Skeletal muscle tissue (tissue), 4 donors: ENCODE results near the gene DDRGK1. TPM values are rescaled to one million over a fixed set of nuclear protein-coding genes. Genes with fewer than 3 reads are reported as not detected.

Experiments used
- H3K27ac ChIP-seq: one replicate; pipeline ENCODE4 v1.7.0; 2013; ENCODE audit warnings: mild to moderate bottlenecking, low read depth, low read length, inconsistent platforms
- H3K27me3 ChIP-seq, 3 donors: one replicate each; pipeline ENCODE4 v1.7.0; 2013; ENCODE audit warnings: low read length in 3 of 3; ENCODE audit not compliant: control insufficient read depth in 3 of 3, insufficient read depth in 3 of 3
- H3K36me3 ChIP-seq, 3 donors: one replicate each; pipeline ENCODE4 v1.7.0; 2013; ENCODE audit warnings: low read length in 3 of 3; ENCODE audit not compliant: control insufficient read depth in 3 of 3, insufficient read depth in 3 of 3
- H3K4me1 ChIP-seq, 3 donors: one replicate each; pipeline ENCODE4 v1.7.0; 2013; ENCODE audit warnings: low read length in 3 of 3, mild to moderate bottlenecking in 3 of 3; ENCODE audit not compliant: control insufficient read depth in 3 of 3, insufficient read depth in 3 of 3
- H3K4me3 ChIP-seq, 3 donors: one replicate each; pipeline ENCODE4 v1.7.0; 2013; ENCODE audit warnings: low read length in 3 of 3
- H3K9ac ChIP-seq, 3 donors: one replicate each; pipeline ENCODE4 v1.7.0; 2013; ENCODE audit warnings: low read length in 3 of 3, mild to moderate bottlenecking in 3 of 3, moderate library complexity in 2 of 3, low read depth in 1 of 3
- H3K9me3 ChIP-seq, 3 donors: one replicate each; pipeline ENCODE4 v1.7.0; 2013; ENCODE audit warnings: low read length in 3 of 3; ENCODE audit not compliant: control insufficient read depth in 3 of 3
- total RNA-seq: library from RNA; depleted of rRNA; stranded (reverse); fragments of >200 nt; gene quantifications from one replicate; pipeline ENCODE4 v1.2.3, GENCODE V29; 2014
- donor health status: Osteomylitis.

DDRGK1 gene
- total RNA-seq, result 20.4 TPM

- Histone ChIP-seq H3K27ac (peak within 1 kb of the TSS; percentile 64), H3K4me1 (peaks cover 15 to 17% (median 16%) of the 10 kb centered on the region in 3 donors), H3K27me3 (no peaks in the 10 kb centered on the region), H3K36me3 (peaks cover 15 to 21% (median 17%) of the 10 kb centered on the region in 3 donors), H3K9ac (peak within 1 kb of the TSS; percentile 89 to 91 (median 90)), H3K4me3 (peak within 1 kb of the TSS; percentile 90 to 97 (median 94)), H3K9me3 (no peaks in the 10 kb centered on the region)
Observed at GRCh38 chr20:3204124-3204794, at the start of gene DDRGK1. Gene DDRGK1, minus strand, starts transcription at chr20:3204682. Its CDS starts 55 bp downstream, at chr20:3204627.

DNA sequence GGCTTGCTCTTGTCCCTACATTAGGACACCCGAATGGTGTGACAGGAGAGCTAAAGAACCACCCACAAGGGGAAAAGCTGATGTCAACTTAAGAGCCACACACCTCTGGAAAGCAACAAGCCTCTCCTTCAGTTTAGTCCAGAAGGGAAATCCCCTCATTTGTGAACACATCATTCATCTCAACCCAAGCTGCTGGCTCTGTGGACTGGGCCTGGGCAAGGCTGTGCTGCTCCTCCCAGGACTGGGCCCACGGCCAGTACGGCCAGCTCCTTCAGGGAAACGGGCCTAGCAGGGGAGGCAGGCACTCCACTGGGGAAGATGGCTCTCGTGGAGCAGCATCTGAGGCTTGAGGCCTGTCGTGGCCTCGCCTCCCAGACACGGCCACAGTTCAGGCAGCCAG lies 47.3 kb upstream of the DDRGK1 start:
- no peak overlapping the region for H3K27ac ChIP-seq
- peaks cover 43 to 55% (median 44%) of the 10 kb centered on the region in 3 donors for H3K36me3 ChIP-seq

GRCh38 chr20:3250091-3250504 lies 45.6 kb upstream of the DDRGK1 start:
- peaks cover 0 to 3% (median 0%) of the 10 kb centered on the region in 3 donors for H3K27me3 ChIP-seq
- peaks cover 10 to 18% (median 17%) of the 10 kb centered on the region in 3 donors for H3K4me1 ChIP-seq
- no peak overlapping the region for H3K9ac ChIP-seq
- H3K27ac ChIP-seq, result no peak overlapping the region
- peaks cover 26 to 38% (median 32%) of the 10 kb centered on the region in 3 donors for H3K36me3 ChIP-seq
- H3K4me3 ChIP-seq, result no peak overlapping the region
- no peaks in the 10 kb centered on the region for H3K9me3 ChIP-seq

More for the DNA sequence above, 47.3 kb upstream of the DDRGK1 start:
- Histone ChIP-seq H3K4me1 (peaks cover 10 to 18% (median 17%) of the 10 kb centered on the region in 3 donors), H3K9me3 (no peaks in the 10 kb centered on the region), H3K4me3 (no peak overlapping the region), H3K9ac (no peak overlapping the region), H3K27me3 (peaks cover 0 to 3% (median 0%) of the 10 kb centered on the region in 3 donors)

DNA sequence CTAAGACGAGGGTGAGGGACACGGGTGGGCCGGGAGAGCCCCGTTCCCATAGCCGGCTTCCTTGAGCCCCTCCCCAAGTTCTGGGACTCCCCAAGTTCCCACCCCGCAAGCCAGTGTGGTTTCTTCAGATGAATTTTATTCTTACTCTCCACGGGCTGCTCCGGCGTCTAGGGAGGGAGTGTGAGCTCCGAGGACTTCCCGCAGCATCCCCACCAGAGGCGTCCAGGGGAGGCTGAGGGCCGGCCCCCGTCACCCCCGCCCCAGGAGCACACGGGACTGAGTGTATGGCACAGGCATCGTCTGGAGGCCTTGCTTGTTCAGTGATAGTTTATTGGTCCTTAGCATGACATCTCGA lies 44.5 kb upstream of the DDRGK1 start:
- no peaks in the 10 kb centered on the region for H3K9me3 ChIP-seq
- peaks cover 16 to 29% (median 21%) of the 10 kb centered on the region in 3 donors for H3K36me3 ChIP-seq
- H3K9ac ChIP-seq, result peak overlapping the region in 2 of 3 donors; percentile 45 to 57
- H3K4me3 ChIP-seq, result peak overlapping the region; percentile 29 to 46 (median 30)
- peaks cover 10 to 18% (median 17%) of the 10 kb centered on the region in 3 donors for H3K4me1 ChIP-seq
- peaks cover 0 to 4% (median 3%) of the 10 kb centered on the region in 3 donors for H3K27me3 ChIP-seq
- no peak overlapping the region for H3K27ac ChIP-seq

DNA sequence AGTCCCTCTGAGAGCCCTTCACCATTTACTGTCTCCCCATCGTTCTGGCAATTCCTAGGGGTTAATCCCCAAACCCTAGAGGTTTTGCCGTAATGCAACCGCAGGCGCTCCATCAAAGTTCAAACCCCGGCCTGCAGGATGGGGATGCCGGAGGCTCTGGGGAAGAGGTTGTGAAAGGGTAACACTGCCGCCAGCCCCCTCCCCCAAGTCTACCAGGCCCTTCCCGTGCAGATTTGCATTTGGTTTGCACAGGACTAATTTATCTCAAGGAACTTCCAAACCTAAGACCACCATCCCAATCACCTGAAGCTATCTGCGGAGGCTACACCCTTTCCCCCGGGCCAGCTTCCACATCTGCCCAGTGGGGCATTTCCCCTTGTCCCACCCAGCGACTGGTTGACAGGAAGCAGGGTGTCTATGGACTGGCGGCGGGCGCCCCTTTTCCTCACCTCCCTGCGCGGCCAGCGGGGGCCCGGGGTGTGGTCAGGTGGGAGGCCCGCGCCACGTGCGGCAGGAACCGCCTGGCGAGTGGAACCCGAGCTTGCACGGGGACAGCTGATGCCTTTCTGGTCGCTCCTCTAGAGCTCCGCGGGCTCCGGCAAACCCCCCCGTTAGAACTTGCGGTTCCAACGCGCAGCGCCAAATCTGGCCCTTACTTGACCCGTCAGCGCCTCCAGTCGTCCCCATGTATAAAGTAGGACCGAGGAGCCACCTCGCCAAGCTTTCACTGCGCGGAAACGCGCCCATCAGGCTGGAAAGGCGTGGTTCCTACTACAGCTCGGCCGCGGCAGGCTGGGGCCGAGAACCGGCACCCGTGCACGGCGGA lies 43.9 kb upstream of the DDRGK1 start:
- Histone ChIP-seq H3K36me3 (peaks cover 14 to 24% (median 17%) of the 10 kb centered on the region in 3 donors), H3K9me3 (no peaks in the 10 kb centered on the region), H3K27ac (no peak overlapping the region), H3K4me3 (peak overlapping the region; percentile 29 to 46 (median 30)), H3K4me1 (peaks cover 10 to 18% (median 17%) of the 10 kb centered on the region in 3 donors), H3K9ac (peak overlapping the region in 2 of 3 donors; percentile 45 to 57), H3K27me3 (peaks cover 0 to 4% (median 3%) of the 10 kb centered on the region in 3 donors)

DNA sequence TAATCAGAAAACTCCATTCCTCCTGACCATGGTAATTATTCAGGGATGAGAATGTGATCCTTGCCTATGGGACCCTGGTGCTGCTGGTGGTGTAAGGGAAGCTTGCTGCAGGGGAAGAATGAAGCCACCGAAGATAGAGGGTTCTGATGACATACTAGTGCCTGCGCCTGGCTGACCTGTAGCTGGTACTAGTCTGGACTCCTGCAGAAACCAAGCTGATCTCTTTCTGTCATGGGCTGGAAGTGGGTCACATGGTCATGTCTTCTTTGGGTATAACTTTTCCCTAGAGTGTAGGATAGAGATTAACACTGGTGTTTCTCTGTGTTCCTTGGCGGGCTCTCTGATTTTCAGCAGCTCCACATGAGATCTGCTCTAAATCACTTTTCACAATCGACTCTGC lies 43.2 kb upstream of the DDRGK1 start:
- Histone ChIP-seq H3K9ac (no peak overlapping the region), H3K4me1 (peaks cover 10 to 18% (median 17%) of the 10 kb centered on the region in 3 donors), H3K4me3 (no peak overlapping the region), H3K36me3 (peaks cover 10 to 19% (median 12%) of the 10 kb centered on the region in 3 donors), H3K27ac (no peak overlapping the region), H3K9me3 (no peaks in the 10 kb centered on the region), H3K27me3 (peaks cover 0 to 4% (median 3%) of the 10 kb centered on the region in 3 donors)

- Histone ChIP-seq H3K27me3 (peaks cover 0 to 4% (median 3%) of the 10 kb centered on the region in 3 donors), H3K4me1 (peaks cover 10 to 18% (median 17%) of the 10 kb centered on the region in 3 donors), H3K9me3 (no peaks in the 10 kb centered on the region)
Observed at GRCh38 chr20:3246682-3247081, 42.2 kb upstream of the DDRGK1 start.

DNA sequence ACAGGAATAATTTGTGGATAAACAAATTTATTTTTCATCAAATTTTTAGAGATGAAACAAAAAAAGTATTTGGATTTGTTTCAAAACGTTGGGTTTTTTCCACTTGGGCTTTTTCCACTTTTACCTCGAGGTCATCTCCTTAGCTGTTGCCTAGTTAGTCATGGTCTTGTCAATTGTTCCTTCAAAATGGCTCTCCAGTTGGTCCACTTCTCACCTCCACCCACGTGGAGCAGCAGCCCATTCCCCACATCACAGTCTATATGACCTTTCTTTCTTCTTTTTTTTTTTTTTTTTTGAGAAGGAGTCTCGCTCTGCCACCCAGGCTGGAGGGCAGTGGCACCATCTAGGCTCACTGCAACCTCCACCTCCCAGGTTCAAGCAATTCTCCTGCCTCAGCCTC lies 41.2 kb upstream of the DDRGK1 start:
- Histone ChIP-seq H3K4me1 (peaks cover 10 to 18% (median 17%) of the 10 kb centered on the region in 3 donors), H3K9me3 (no peaks in the 10 kb centered on the region), H3K36me3 (peaks cover 0 to 3% (median 0%) of the 10 kb centered on the region in 3 donors), H3K9ac (no peak overlapping the region), H3K4me3 (no peak overlapping the region), H3K27me3 (peaks cover 0 to 9% (median 7%) of the 10 kb centered on the region in 3 donors), H3K27ac (no peak overlapping the region)

More at GRCh38 chr20:3246682-3247081, 42.2 kb upstream of the DDRGK1 start:
- H3K36me3 ChIP-seq, result peaks cover under 1 to 9% (median 2%) of the 10 kb centered on the region in 3 donors
- H3K27ac ChIP-seq, result no peak overlapping the region
- H3K9ac ChIP-seq, result no peak overlapping the region
- H3K4me3 ChIP-seq, result no peak overlapping the region

- no peaks in the 10 kb centered on the region for H3K9me3 ChIP-seq
- no peak overlapping the region for H3K27ac ChIP-seq
- peaks cover 11 to 17% (median 17%) of the 10 kb centered on the region in 3 donors for H3K4me1 ChIP-seq
- H3K27me3 ChIP-seq, result peaks cover 2 to 15% (median 12%) of the 10 kb centered on the region in 3 donors
- peaks cover 0 to under 1% (median 0%) of the 10 kb centered on the region in 3 donors for H3K36me3 ChIP-seq
- H3K9ac ChIP-seq, result no peak overlapping the region
- H3K4me3 ChIP-seq, result no peak overlapping the region
Observed at GRCh38 chr20:3245156-3245555, 40.7 kb upstream of the DDRGK1 start.
